H9 (cell line): ENCODE measurements around the gene CD59. TPM values are rescaled to one million over a fixed set of nuclear protein-coding genes. Genes with fewer than 3 reads are reported as not detected.

Source experiments
- DNase-seq: peaks from one replicate; pipeline ENCODE4 v3.0.0-alpha.2; 2017
- H2AFZ ChIP-seq: one replicate; pipeline ENCODE4 v1.6.1; 2013; ENCODE audit warnings: mild to moderate bottlenecking, low read length, control low read depth, moderate library complexity
- H2AK5ac ChIP-seq: 2 replicates; pipeline ENCODE4 v1.6.1; 2013; ENCODE audit warnings: low read length, control low read depth, mixed read lengths; ENCODE audit not compliant: insufficient read length
- H2BK120ac ChIP-seq: one replicate; pipeline ENCODE4 v1.6.1; 2013; ENCODE audit warnings: low read depth, mild to moderate bottlenecking, low read length, control low read depth, inconsistent platforms; ENCODE audit not compliant: poor library complexity, severe bottlenecking
- H2BK12ac ChIP-seq: 2 replicates; pipeline ENCODE4 v1.6.1; 2013; ENCODE audit warnings: low read length, control low read depth, mixed read lengths, low read depth; ENCODE audit not compliant: insufficient read length
- H2BK15ac ChIP-seq: 2 replicates; pipeline ENCODE4 v1.6.1; 2013; ENCODE audit warnings: low read depth, low read length, control low read depth
- H2BK20ac ChIP-seq: one replicate; pipeline ENCODE4 v1.6.1; 2013; ENCODE audit warnings: low read depth, mild to moderate bottlenecking, low read length, control low read depth, inconsistent platforms; ENCODE audit not compliant: poor library complexity, severe bottlenecking
- H2BK5ac ChIP-seq: 2 replicates; pipeline ENCODE4 v1.6.1; 2013; ENCODE audit warnings: low read length, control low read depth, mixed read lengths; ENCODE audit not compliant: insufficient read length
- H3K14ac ChIP-seq: 2 replicates; pipeline ENCODE4 v1.6.1; 2013; ENCODE audit warnings: low read length, control low read depth; ENCODE audit not compliant: insufficient read depth
- H3K18ac ChIP-seq: 2 replicates; pipeline ENCODE4 v1.6.1; 2013; ENCODE audit warnings: low read depth, mild to moderate bottlenecking, mixed read lengths, low read length, control low read depth; ENCODE audit not compliant: insufficient read length
- H3K23ac ChIP-seq: 2 replicates; pipeline ENCODE4 v1.6.1; 2013; ENCODE audit warnings: low read length, control low read depth, mixed read lengths, low read depth; ENCODE audit not compliant: insufficient read length
- H3K23me2 ChIP-seq: 2 replicates; pipeline ENCODE4 v1.6.1; 2013; ENCODE audit warnings: low read depth, mild to moderate bottlenecking, mixed read lengths, low read length, control low read depth; ENCODE audit not compliant: insufficient read length, poor library complexity, severe bottlenecking
- H3K27ac ChIP-seq: 2 replicates; pipeline ENCODE4 v1.5.1; 2013; ENCODE audit warnings: low read length, control low read depth, mixed read lengths, low read depth; ENCODE audit not compliant: insufficient read length
- H3K27me3 ChIP-seq: 2 replicates; pipeline ENCODE4 v1.6.1; 2013; ENCODE audit warnings: low read length, control low read depth, inconsistent platforms; ENCODE audit not compliant: insufficient read depth
- H3K4ac ChIP-seq: 2 replicates; pipeline ENCODE4 v1.6.1; 2013; ENCODE audit warnings: low read depth, mild to moderate bottlenecking, control low read depth, inconsistent platforms, low read length, moderate library complexity
- H3K4me1 ChIP-seq: 2 replicates; pipeline ENCODE4 v1.6.1; 2013; ENCODE audit warnings: low read length, control low read depth, inconsistent platforms; ENCODE audit not compliant: insufficient read depth
- H3K4me2 ChIP-seq: 2 replicates; pipeline ENCODE4 v1.6.1; 2013; ENCODE audit warnings: low read length, control low read depth, mixed read lengths; ENCODE audit not compliant: insufficient read length, insufficient read depth
- H3K56ac ChIP-seq: 2 replicates; pipeline ENCODE4 v1.6.1; 2013; ENCODE audit warnings: low read depth, mild to moderate bottlenecking, mixed read lengths, low read length, control low read depth; ENCODE audit not compliant: insufficient read length
- H3K79me1 ChIP-seq: 2 replicates; pipeline ENCODE4 v1.6.1; 2013; ENCODE audit warnings: low read depth, mild to moderate bottlenecking, moderate library complexity, low read length, control low read depth, inconsistent platforms; ENCODE audit not compliant: insufficient read depth, poor library complexity, severe bottlenecking
- H3K79me2 ChIP-seq: 2 replicates; pipeline ENCODE4 v1.6.1; 2013; ENCODE audit warnings: low read length, control low read depth, inconsistent platforms; ENCODE audit not compliant: insufficient read depth
- H3K9ac ChIP-seq: 2 replicates; pipeline ENCODE4 v1.6.1; 2013; ENCODE audit warnings: low read length, control low read depth, mixed read lengths; ENCODE audit not compliant: insufficient read length; ENCODE audit errors: extremely low read depth
- H3K9me3 ChIP-seq: one replicate; pipeline ENCODE4 v1.6.1; 2013; ENCODE audit warnings: low read depth, low read length, inconsistent platforms; ENCODE audit not compliant: control insufficient read depth
- H3T11ph ChIP-seq: one replicate; pipeline ENCODE4 v1.6.1; 2013; ENCODE audit warnings: mild to moderate bottlenecking, low read length, control low read depth, inconsistent platforms
- H4K20me1 ChIP-seq: one replicate; pipeline ENCODE4 v1.6.1; 2013; ENCODE audit not compliant: control insufficient read depth, insufficient read length, insufficient read depth
- H4K5ac ChIP-seq: 2 replicates; pipeline ENCODE4 v1.6.1; 2013; ENCODE audit warnings: low read depth, mild to moderate bottlenecking, mixed read lengths, low read length, control low read depth; ENCODE audit not compliant: insufficient read length
- H4K8ac ChIP-seq: replicated peaks from 2 replicates; pipeline ENCODE4 v1.6.1; 2013; ENCODE audit warnings: low read length, control low read depth, mixed read lengths, low read depth; ENCODE audit not compliant: insufficient read length
- H4K91ac ChIP-seq: 2 replicates; pipeline ENCODE4 v1.6.1; 2013; ENCODE audit warnings: low read depth, mild to moderate bottlenecking, moderate library complexity, mixed read lengths, low read length, control low read depth; ENCODE audit not compliant: insufficient read length
- H3K27ac Mint-ChIP-seq, 3 experiments: 2 replicates in 2 of 3; 3 replicates in 1 of 3; pipeline ENCODE4 v1.8.0; 2020 to 2021; ENCODE audit warnings: mixed read lengths in 3 of 3, mild to moderate bottlenecking in 1 of 3, moderate library complexity in 1 of 3
- H3K27me3 Mint-ChIP-seq: 2 replicates; pipeline ENCODE4 v1.8.0; 2021; ENCODE audit warnings: low read depth, mild to moderate bottlenecking, moderate library complexity, mixed read lengths
- H3K36me3 Mint-ChIP-seq, 3 experiments: 2 replicates in 2 of 3; 3 replicates in 1 of 3; pipeline ENCODE4 v1.8.0; 2020 to 2021; ENCODE audit warnings: low read depth in 3 of 3, mixed read lengths in 3 of 3; ENCODE audit not compliant: insufficient read depth in 1 of 3
- H3K4me1 Mint-ChIP-seq, 2 experiments: 2 replicates each; pipeline ENCODE4 v1.8.0; 2020; ENCODE audit warnings: mixed read lengths in 2 of 2
- H3K4me3 Mint-ChIP-seq, 2 experiments: 2 replicates in 1 of 2; 3 replicates in 1 of 2; pipeline ENCODE4 v1.8.0; 2020 to 2021; ENCODE audit warnings: mild to moderate bottlenecking in 2 of 2, mixed read lengths in 2 of 2, moderate library complexity in 1 of 2
- H3K9me3 Mint-ChIP-seq, 2 experiments: 2 replicates in 1 of 2; 3 replicates in 1 of 2; pipeline ENCODE4 v1.8.0; 2020; ENCODE audit warnings: mild to moderate bottlenecking in 2 of 2, mixed read lengths in 2 of 2, moderate library complexity in 1 of 2
- WGBS: extraction: QIAGEN DNeasy Blood & Tissue Kit; methylation state at CpG from one replicate; pipeline ENCODE4 v1.1.7; 2013; ENCODE audit warnings: missing lambda C conversion rate, low lambda C conversion rate, mixed read lengths; ENCODE audit not compliant: insufficient read length; ENCODE audit errors: extremely low coverage; 5-methylcytosine and 5-hydroxymethylcytosine counted together
- total RNA-seq: library from RNA; stranded (reverse); gene quantifications from 2 replicates; pipeline ENCODE4 v1.2.1, GENCODE V29; 2021
- TF ChIP-seq, protein P1 (sequence below): fragments of 200-600 bp; sonication (generic); conservative IDR thresholded peaks from 3 replicates; pipeline ENCODE4 v1.8.0; 2021; ENCODE audit warnings: antibody characterized with exemption, mild to moderate bottlenecking

The CD59 gene
- total RNA-seq, 1 experiment from 2014 or later = 91.5 TPM

DNA sequence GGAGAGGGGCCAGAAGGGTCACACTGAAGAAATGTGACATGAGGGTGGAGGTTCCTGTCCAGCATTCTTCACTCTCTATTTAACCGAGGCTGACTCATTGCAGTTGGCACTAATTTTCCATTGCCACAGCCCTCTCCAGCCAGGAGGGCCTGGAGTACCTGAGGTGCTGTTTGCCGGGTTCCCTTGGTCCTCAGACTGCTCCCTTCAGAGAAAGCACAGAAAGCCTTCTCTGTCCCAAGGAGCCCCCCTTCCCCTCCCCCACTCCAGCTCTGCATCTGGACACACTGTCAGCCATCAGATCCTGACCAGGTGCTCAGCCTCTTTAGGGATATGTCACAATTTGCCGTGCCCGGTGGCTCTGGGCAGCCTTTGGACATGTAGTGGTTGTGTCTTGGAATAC lies 32.4 kb downstream of the CD59 start:
- Histone ChIP-seq H2AFZ (no peak overlapping the region), H3K18ac (no peak overlapping the region), H4K8ac (no peak overlapping the region), H3K4me2 (no peak overlapping the region), H2BK20ac (no peak overlapping the region), H2BK120ac (no peak overlapping the region), H2BK15ac (no peak overlapping the region), H4K20me1 (no peaks in the 10 kb centered on the region), H2AK5ac (no peak overlapping the region), H4K91ac (no peak overlapping the region), H2BK12ac (no peak overlapping the region), H3K27me3 (no peaks in the 10 kb centered on the region), H3K23me2 (peaks cover 5% of the 10 kb centered on the region), H4K5ac (no peak overlapping the region), H3K9ac (no peak overlapping the region), H3K4ac (no peak overlapping the region), H3K56ac (no peak overlapping the region), H3K79me2 (0 out of 2 replicates have a peak, but pooled peaks cover 2% of the 10 kb centered on the region), H3K9me3 (no peaks in the 10 kb centered on the region), H3K79me1 (no peaks in the 10 kb centered on the region), H3K14ac (no peak overlapping the region), H3T11ph (no peak overlapping the region), H3K23ac (no peak overlapping the region), H3K27ac (no peak overlapping the region), H3K4me1 (peaks cover 4% of the 10 kb centered on the region; the same call in 1 of the 2 replicates), H2BK5ac (no peak overlapping the region)
- TF ChIP-seq, protein P1, sequence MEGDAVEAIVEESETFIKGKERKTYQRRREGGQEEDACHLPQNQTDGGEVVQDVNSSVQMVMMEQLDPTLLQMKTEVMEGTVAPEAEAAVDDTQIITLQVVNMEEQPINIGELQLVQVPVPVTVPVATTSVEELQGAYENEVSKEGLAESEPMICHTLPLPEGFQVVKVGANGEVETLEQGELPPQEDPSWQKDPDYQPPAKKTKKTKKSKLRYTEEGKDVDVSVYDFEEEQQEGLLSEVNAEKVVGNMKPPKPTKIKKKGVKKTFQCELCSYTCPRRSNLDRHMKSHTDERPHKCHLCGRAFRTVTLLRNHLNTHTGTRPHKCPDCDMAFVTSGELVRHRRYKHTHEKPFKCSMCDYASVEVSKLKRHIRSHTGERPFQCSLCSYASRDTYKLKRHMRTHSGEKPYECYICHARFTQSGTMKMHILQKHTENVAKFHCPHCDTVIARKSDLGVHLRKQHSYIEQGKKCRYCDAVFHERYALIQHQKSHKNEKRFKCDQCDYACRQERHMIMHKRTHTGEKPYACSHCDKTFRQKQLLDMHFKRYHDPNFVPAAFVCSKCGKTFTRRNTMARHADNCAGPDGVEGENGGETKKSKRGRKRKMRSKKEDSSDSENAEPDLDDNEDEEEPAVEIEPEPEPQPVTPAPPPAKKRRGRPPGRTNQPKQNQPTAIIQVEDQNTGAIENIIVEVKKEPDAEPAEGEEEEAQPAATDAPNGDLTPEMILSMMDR = no peak
- H3K4me1 Mint-ChIP-seq = peaks cover 25 to 28% of the 10 kb centered on the region in 2 experiments
- peaks cover 2 to 4% (median 4%) of the 10 kb centered on the region in 3 experiments; a peak in 5 of 7 replicates for H3K36me3 Mint-ChIP-seq
- no CpG with 5 or more reads among the region's 4 CpGs for WGBS
- H3K27me3 Mint-ChIP-seq = peaks cover 12% of the 10 kb centered on the region
- H3K27ac Mint-ChIP-seq = peak overlapping the region in 1 of 3 experiments; percentile 40; a peak in 1 of 7 replicates
- H3K9me3 Mint-ChIP-seq = no peaks in the 10 kb centered on the region
- H3K4me3 Mint-ChIP-seq = no peak overlapping the region
- no peak for DNase-seq
